NAMALWA (cell line): Measurements from ENCODE around the gene PIGZ.
"Not testable (repeated sequence)": the region's sequence is repeated elsewhere in the genome, so short reads cannot be mapped to it uniquely, and the experiment has no call there.

Experiments
- DNase-seq: peaks from one replicate; pipeline ENCODE4 v3.0.0-alpha.2; 2015; ENCODE audit warnings: low spot score

PIGZ gene

DNA sequence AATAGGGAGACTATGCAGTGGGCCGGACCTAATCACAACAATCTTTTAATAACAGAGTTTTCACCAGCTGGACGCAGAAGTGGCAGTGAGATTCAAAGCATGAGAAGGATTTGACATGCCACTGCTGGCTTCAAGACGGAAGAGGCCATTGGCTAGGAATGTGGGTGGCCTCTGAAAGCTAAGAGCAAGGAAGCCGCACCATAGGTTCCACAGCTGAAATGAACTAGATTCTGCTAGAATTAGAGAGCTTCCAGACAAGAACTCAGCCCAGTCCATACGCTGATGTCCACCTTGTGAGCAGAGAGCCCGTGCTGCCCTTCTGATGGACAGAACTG lies 19.4 kb downstream of the PIGZ start:
- DNase-seq: no peak

DNA sequence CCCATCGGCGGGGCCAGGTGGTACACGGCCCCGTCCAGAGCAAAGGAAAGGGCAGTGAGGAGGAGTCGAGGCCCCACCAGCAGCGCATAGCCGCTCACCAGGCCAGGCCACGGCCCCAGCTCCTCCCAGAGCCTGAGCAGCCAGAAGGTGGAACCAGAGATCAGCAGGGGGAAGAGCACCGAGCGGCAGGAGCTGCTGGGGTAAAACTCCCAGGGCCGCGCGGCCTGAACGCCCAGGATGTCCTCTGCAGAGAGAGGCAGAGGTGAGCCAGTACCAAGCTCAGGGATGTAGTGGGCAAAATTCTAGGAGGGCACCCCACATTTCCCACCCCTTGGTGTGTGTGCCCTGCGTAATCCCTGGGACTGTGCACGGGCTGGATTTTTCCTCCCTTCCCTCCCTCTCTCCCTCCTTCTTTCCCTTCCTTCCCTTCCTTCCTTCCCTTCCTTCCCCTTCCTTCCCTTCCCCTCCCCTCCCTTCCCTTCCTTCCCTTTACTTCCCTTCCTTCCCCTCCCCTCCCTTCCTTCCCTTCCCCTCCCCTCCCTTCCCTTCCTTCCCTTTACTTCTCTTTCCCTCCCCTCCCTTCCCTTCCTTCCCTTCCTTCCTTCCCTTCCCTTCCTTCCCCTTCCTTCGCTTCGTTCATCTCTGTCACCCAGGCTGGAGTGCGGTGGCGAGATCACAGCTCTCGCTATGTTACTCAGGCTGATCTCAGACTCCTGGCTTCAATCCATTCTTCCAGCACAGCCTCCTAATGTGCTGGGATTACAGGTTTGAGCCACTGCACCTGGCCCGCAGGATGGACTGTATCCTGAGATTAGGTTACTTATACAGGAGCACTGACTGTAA lies 20.0 kb downstream of the PIGZ start:
- no peak for DNase-seq

DNA sequence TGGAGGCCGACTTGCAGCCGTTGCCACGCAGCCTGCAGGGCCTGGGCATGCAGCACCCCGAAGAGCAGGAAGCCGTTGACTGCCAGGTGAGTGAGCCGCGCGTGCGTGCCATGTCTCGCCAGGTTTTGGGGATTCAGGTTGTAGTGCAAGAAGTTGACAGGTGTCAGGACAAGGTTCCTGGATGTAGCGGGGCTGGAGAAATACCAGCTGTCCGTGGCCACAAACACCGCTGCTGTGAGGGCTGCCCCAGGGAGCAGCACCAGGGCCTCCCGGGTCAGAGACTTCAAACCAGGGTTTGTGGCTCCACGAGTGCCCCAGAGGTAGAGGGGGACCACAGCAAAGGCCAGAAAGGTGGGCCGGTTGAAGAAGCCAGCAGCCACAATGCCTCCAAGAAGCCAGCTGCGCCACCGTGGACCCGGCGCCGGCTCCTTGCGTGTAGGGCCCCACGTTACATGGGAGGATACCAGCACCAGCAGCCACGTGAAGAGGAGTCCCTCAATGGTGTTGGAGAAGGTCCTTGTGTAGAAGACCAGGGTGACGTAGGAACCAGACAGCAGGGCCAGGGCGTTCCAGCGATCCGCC lies 20.7 kb downstream of the PIGZ start:
- DNase-seq: no peak

DNA sequence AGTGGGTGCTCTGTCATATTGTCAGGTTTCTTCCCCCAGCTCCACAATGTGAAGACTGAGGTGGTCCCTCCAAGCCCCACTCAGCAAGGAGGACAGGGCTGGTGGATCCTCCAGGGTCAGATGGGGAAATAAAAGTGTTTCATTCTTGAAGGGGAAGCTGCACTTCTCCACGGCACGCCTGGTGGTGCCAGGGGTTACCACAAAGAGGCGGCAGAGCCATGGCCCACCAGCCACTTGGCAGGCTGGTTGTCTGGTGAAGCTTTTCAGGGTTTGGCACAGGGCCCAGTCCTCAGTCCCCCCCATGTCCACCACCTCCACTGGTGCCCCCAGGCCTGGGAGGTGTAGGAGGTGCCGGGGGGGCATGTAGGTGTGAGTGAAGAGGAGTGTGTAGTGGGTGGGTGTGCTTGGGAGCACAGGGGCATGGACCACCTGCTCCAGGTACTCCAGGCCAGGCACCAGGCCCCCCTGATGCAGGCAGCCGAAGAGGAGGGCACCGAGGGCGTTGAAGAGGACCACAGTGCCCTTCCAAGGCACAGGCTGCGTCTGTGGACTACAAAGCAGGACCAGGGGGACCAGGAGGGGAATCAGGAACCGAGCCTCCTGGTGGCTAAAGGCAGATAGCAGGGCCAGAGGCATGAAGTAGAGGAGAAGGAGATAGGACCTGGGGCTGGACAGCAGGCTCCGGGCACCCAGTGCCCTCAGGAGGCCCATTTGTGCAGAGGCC lies 21.3 kb downstream of the PIGZ start:
- DNase-seq: peak; percentile 32

DNA sequence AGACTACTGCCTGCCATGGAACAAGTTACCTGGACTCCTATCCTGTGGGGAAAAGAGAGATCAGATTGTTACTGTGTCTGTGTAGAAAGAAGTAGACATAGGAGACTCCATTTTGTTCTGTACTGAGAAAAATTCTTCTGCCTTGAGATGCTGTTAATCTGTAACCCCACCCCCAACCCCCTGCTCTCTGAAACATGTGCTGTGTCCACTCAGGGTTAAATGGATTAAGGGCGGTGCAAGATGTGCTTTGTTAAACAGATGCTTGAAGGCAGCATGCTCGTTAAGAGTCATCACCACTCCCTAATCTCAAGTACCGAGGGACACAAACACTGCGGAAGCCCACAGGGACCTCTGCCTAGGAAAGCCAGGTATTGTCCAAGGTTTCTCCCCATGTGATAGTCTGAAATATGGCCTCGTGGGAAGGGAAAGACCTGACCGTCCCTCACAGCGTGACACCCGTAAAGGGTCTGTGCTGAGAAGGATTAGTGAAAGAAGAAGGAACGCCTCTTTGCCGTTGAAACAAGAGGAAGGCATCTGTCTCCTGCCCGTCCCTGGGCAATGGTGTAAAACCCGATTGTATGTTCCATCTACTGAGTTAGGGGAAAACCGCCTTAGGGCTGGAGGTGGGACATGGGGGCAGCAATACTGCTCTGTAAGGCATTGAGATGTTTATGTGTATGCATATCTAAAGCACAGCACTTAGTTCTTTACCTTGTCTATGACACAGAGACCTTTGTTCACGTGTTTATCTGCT lies 24.4 kb downstream of the PIGZ start:
- DNase-seq: not testable (repeated sequence)

DNA sequence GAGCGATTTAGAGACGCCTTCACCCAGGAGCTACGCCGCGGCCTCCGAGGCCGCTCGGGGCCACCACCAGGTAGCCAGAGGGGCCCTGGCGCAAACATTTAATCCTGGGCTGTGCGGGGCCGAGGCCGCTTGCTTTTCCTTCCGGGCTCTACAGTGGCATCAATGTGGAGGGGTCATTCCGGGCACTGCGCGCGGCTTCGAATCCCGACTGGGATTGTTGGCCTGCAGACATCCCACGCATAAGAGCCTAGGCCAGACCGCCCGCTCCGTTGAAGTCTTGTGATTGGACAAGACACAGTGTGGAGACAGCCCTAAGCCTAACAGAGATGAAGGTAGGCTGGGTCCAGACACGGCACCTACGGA lies 25.7 kb downstream of the PIGZ start:
- DNase-seq: no peak

DNA sequence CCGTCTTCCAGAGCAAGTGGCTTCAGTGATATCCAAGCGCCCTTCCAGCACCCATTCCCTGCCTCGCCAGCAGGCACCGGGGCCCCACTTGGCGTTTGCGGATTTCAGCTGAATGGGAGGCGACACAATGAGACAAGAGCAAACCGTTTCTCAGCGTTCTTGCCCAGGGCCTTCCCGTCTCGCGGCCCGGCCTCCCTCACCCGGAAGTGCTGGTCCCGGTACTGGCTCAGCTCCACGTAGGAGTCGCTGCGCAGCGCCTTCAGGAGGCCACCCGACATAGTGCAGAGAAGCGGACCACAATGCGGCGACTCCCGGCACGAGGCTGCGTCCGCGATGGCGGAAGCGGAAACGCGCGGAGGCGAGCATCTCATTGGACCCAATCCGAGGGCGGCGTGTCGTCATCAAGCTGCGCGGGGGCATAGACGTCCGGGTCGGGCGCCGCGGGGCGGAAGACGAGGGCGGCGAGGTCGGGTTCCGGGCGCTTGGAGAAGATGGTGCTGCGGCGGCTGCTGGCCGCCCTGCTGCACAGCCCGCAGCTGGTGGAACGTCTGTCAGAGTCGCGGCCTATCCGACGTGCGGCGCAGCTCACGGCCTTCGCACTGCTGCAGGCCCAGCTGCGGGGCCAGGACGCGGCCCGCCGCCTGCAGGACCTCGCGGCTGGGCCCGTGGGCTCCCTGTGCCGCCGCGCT lies 26.3 kb downstream of the PIGZ start, which contains the start of gene NCBP2:
NCBP2 (minus strand) TSS at position 303 of the 689 bp plus-strand sequence; CDS start at position 278, 25 bp downstream.
- DNase-seq: peak; percentile 99

DNA sequence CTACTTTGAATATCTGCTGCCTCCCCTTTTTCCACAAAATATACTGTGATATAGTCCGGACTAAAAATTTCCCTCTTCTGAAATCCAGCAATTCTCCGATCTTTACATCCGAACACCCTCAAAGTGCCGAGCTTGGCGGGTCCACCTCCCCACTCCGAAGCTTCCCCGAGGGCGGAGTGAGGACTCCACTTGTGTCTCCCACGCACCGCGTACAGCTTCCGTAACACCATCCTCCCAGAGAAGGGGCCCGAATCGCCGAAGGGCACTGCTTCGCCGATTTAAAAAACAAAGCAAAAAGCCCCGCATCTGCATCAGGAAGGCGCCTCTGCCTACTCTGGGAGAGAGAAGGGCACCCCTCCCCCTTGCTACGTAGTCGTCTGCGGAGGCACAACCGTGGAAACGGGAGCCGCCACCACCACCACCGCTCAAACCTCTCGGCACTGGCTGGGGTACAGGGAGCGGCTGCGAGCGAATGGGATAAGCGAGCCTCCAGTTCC lies 26.9 kb downstream of the PIGZ start:
- DNase-seq: peak; percentile 65

DNA sequence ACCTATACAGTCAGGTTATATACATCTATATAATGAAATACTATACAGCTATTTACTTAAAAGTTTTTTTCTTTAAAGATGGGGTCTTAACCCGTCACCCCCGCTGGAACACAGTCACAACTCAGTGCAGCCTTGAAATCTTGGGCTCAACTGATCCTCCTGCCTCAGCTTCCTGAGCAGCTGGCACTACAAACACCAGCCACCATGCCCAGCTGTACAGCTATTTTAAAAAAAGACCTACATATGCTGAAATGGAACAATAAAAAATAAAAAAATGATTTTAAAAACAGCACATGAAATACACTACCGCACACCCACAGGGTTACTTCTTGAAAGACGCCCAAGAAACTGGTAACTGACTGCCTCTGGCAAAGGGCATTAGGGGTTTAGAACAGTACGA lies 30.1 kb downstream of the PIGZ start:
- no peak for DNase-seq

DNA sequence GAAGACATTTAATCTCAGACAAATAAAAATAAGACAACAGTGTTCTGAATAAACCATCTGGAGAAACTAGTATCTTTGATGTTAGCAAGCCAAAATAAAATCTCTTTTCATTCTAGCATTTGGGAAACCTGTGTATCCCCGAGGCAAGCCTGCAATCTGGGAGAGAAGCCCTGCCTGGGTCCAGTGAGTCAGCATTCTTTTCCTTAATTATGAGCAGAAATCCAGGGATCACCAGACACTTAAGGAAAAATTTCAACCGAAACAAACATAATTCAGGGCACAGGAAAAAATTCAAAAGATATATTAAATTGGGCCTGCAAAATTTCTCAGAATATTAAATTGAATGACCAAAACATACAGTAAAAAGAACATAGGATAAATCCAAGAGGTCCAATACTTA lies 30.5 kb downstream of the PIGZ start:
- no peak for DNase-seq

DNA sequence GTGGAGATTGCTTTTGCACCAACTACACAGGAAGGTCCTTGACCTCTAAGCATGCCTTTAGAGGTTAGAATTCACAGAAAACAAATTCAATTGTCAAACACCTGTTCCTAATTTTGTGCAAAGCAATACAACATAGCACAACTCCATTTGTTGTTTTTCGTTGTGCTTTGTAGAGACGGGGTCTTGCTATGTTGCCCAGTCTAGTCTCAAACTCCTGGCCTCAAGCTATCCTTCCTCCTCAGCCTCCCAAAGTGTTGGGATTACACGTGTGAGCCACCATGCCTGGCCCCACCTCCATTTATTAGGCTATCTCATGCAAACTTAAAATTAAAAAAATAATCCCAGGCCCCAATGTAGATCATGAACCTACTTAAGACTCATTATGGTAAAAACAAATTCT lies 32.3 kb downstream of the PIGZ start:
- no peak for DNase-seq

DNA sequence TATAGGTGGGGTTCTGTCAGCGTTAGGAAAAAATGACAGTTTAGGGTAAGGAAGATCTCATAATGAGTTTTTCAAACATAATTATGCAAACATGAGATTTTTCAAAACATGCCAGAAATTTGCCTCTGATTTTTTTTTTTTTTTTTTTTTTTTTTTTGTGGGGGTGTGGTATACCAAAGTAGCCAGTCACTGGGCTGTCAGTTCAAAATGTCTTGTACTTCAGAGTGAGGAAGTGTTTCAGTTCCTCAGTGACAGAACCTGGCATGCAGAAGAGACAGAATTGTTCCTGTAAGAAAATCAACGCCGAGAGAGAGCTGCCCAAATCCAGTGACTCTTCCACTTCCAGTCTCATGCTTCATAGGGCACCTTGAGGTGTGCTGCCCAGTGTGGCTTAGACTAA lies 36.0 kb downstream of the PIGZ start:
- peak; percentile 33 for DNase-seq

DNA sequence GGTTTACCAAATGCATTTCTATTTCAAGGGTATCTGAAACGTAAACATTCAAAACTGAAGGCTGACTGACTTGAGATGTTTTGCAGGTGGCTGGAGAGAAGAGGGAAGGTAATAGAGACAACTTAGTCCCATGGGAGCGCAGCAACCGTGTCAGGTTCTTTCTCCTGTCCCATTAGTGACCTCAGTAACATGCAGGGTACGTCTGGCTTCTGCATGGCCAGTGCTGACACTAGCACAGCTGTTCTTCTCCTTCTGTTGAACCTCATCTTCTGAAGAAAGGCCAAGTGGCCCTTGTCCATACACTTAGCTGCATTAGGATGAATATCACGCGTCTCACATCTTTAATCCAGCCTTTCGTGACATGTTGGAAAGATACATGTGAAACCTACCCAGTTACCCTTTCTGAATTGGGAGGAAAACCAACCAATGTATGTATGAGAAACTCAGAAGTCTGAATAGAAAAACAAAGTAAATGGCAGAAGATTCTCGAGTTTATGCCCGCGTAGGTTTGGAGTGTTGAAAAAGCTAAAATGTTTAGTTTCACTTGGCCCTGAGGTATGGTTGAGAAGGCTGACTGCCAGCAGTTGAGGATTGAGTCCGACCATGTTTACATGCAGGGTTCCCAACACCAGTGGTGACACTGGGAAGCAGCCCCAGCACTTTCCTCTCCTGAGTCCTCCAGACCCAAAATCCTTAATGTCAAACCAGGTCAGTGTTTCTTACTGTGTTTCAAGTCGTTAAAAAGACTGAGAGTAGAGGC lies 36.6 kb downstream of the PIGZ start:
- DNase-seq: peak; percentile 40

DNA sequence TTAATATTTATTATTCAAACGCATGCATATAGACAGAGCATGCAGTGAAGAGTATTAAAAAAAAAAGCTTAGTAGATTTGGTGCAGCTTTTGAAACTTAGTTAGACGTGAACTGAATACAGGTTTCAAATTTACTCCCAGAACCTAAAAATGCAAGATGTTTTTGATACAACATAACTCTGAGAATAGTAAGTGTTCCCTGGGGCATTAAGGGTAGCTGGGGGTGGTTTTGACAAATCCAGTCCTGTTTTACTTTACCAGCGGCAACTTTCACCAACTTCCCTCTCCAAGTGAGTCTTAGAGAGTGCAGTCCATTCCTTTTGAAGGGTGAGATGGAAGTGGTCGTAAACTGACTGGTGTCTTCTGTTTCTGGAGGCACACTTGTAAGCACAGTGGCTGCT lies 37.5 kb downstream of the PIGZ start:
- DNase-seq: no peak

DNA sequence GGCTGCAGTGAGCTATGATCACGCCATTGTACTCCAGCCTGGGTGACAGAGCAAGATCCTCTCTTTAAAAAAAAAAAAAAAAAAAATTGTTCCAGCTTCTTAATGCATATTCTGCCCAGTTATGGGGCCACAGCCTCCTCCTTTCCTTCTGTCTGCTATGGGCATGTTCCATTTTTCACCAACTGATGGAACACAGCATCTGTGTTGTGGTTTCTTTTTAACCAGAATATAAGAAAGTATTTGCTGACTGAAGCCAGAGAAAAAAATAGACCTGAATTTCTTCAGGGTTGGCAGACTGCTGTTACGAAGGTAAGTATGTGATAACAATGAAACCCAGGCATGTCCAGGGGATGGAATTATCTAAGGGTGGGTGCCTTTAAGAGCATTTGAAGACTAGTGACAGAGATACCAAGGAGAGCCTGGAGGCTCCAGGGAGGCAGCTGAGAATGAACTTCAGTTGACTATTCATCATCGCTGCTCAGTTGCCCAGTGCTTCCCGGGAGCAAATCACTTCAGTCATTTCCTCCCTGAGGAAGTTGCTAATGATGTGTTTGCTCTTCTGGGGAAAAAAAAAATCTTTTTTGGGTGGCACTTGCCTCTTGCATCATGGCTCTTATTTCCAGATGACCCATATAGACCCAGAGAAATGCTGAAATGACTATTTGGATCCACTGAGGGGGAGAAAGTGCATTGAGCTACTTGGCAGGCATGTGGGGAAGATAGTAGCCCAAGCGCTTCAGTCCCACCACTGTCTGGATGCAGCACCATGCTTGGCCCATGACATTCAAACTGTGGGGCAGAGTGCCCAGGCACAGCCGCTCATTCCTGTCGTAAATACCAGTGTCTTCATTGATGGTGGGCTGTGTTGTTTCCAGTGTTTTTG lies 40.8 kb downstream of the PIGZ start:
- no peak for DNase-seq

DNA sequence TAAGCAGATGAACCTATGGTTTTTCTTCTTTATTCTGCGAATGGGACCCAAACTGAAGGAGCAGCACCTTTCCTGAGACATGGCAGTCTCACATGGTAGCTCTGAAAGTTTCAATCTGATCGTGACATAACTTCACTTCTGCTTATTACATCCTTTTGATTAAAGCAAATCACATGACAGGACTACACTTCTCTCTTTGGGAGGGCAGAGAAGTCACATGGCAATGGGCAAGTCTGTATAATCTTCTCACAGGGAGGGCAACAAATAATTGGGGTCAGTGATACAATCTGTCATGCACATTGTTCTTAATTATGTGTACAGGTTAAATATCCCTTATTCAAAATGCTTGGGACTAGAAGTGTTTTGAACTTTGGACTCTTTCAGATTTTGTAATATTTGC lies 47.9 kb downstream of the PIGZ start:
- DNase-seq: peak; percentile 33

DNA sequence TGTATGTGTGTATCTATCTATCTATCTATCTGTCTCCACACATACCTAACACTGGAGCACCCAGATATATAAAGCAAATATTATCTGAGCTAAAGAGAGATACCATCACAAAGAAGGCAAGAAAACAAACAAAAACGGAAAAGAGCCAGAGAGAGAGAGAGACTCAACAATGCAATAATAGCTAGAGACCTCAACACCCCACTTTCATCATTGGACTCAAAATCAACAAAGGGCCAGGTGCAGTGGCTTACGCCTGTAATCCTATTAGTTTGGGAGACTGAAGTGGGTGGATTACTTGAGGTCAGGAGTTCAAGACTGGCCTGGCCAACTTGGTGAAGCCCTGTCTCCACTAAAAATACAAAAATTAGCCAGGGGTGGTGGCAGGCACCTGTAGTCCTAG lies 49.7 kb downstream of the PIGZ start:
- DNase-seq: no peak

DNA sequence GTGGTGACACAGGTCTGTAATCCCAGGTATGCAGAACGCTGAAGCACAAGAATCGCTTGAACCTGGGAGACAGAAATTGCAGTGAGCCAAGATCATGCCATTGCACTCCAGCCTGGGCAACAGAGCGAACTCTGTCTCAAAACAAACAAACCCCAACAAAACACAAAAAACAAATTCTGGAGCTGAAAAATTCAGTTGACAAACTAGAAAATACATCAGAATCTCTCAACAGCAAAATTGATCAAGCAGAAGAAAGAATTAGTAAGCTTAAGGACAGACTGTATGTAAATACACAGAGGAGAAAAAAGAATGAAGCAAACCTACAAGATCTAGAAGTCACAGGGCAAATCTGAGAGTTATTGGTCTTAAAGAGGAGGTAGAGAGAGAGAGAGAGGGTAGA lies 51.6 kb downstream of the PIGZ start:
- no peak for DNase-seq

DNA sequence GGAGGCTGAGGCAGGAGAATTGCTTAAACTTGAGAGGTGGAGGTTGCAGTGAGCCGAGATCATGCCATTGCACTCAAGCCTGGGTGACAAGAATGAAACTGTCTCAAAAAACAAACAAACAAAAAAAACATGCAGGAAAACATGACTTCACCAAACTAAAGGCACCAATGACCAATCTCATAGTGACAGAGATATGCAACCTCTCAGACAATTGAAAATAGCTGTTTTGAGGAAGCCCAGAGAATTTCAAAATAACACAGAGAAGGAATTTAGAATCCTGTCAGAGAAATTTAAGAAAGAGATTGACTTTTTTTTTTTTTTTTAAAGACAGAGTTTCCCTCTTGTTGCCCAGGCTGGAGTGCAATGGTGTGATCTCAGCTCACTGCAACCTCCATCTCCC lies 52.4 kb downstream of the PIGZ start:
- DNase-seq: no peak

DNA sequence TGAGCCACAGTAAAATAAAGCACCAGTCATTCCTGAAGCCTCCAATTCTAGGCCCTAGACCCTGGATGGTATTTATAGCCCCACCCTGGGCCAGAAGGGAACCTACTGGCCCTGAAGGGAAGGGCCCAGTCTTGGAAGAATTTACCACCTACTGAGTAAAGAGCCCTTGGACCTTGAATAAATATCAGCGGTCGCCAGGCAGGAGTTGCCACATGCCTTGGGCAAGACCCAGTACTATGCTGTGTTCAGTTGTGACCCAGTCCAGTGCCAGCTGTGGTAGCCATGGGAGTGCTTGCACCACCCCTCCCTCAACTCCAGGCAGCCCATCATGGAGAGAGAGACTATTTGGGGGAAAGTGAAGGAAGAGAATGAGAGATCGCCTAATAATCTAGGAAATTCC lies 53.3 kb downstream of the PIGZ start:
- no peak for DNase-seq
